Midbrain (tissue), 1 donor: ENCODE measurements around the gene CACNA1C.
"Not testable (repeated sequence)": the region's sequence is repeated elsewhere in the genome, so short reads cannot be mapped to it uniquely, and the experiment has no call there.

ENCODE experiments used
- DNase-seq: peaks from one replicate; lab custom pipeline; 2025; lab: John Stamatoyannopoulos, UW

Gene CACNA1C

DNA sequence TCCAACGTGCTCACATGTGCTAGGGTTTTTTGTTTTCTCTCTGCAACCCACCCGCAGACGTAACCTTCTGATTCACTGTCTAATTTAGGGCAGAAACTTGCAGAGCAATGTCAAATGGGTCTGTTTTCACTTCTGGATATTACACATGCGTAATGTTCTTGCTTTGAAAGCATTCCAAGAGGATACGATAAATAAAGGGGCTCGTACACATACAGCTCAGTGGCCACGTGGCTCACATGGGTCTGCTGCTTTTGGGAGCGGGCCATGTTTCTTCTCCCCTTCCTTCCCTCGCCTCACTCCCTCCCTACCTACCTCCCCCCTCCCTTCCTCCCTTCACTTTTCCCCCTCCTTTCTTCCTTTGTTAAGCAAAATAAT lies 23.4 kb downstream of the CACNA1C start:
- no peak for DNase-seq

DNA sequence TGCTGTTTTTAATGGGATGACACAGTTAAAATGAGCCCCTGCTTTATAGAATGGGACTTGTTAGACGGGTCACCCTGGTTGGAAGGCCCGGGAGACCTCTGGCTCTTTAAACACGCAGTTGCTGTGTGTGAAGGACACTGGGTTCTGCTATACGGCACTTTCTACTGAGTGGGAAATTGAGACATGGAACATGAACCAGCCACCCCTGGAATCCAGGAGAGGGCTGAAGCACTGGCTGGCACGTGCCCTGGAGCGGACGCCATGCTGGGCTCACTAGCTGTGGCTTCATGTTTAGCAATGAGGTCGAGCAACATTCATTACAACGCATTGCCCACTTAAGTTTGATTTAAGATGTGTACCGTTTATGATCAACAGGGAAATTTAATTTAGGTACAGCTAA lies 23.9 kb downstream of the CACNA1C start:
- no peak for DNase-seq

GRCh38 chr12:2080604-2081003 lies 27.8 kb downstream of the CACNA1C start:
- DNase-seq = no peak

GRCh38 chr12:2082321-2082720 lies 29.5 kb downstream of the CACNA1C start:
- DNase-seq = no peak

DNA sequence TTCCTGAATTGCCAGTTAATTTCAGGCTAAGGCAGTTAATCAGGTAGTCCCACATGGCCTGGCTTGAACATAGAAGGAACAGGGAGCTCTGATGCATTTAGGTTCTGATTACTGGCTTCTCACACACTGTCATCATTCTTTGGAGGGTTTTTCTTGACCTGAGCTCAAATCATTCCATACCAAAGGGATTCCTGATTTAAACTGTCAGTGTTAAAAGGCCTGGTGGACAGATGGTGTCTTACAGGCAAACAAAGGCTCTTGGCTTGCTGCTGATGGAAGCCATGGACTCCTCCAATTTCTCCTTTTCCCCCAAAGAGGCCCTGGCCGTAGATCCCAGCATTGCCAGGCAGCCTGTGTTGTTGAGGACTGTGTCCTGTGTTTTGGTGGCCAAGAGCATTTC lies 30.2 kb downstream of the CACNA1C start:
- no peak for DNase-seq

- DNase-seq = no peak
Measured at GRCh38 chr12:2083561-2083960, 30.8 kb downstream of the CACNA1C start.

DNA sequence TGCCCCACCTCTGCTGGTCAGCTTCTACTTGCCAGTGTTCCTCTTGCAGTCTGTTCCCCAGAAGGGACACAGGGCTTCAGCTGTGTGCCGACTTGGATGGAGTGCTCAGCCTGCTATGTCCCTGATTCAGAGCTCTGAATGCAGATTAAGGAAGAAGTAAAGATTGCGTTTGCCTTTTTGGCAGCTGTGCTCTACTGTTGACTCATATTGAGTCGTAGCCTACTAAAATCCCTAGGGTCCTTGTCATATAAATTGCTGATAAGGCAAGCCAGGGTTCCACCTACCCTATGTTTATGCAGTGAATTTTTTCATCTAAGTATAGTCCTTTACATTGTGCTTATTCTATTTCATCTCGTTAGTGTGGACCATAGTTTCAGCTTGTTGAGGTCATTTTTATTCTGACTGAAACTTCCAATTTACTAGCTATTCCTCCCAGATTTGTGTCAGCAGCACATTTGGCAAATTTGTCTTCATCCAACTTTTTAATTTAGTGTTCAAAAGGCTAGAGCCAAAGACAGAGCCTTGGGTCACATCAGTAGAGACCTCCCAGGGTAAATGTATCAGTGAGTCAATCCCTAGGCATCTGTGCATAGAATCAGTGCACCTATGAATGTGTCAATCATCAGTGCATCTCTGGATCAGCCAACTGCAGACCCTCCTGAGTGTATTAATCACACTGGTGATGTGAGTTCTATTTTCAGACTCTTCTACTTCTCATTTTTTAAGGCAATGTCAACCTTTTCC lies 31.9 kb downstream of the CACNA1C start:
- DNase-seq = no peak

DNA sequence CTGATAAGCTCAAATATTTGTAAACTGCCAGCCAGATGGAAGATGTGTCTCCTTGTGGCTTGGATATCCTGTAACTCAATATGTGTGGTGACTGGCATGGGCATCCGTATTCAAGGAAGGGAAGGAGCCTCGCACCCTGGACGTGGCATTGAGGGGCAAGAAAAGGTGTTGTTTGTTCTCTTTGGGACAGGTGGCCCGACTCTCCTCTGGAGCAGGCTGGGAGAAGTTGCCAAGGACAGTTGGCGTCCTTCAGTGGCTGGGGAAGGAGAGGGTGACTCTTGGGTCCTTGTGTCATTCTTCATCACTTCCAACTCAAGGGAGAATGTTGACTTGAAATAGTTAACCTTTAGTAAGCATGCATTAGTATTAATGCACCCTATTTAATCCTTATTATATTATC lies 39.6 kb downstream of the CACNA1C start:
- DNase-seq = no peak

GRCh38 chr12:2092890-2093289 lies 40.1 kb downstream of the CACNA1C start:
- DNase-seq = no peak

DNA sequence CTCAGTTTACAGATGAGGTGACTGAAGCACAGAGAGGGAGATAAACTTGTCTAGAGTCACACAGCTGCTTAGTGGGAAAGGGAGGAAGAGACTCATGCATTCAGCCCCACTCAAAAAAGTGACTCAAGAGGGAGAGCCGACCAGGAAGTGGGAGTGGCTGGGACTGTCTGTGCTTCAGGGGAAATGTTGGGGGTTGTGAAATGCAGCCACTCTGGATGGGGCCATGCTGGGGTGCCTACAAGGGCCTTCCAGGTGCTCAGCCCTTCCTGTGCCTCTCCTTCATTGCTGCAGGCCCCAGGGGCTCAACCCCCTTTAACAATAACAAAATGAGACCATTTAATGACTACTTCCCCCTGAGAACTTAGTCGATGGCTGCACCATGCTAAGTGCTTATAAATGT lies 41.8 kb downstream of the CACNA1C start:
- no peak for DNase-seq

GRCh38 chr12:2095878-2096277 lies 43.1 kb downstream of the CACNA1C start:
- DNase-seq = no peak

DNA sequence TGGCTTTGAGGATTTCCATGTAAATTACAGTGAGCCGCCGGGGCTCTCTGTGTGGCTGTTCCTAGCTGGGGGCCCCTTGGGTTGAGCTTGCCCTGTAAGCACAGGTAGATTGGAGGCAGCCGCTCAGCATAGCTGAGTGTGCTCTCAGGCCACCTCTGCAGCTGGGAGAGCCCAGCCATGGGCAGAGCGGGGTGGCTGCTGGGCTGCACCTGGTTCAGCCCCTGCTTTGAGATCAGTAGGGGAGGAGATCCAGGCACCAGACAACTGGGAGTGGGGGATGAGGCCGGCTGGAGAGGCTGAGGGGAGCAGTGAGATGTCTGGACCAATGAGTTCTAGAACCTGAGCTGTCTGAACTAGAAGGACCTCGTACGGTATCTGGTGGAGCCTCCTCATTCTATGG lies 44.8 kb downstream of the CACNA1C start:
- no peak for DNase-seq

GRCh38 chr12:2098852-2099251 lies 46.1 kb downstream of the CACNA1C start:
- DNase-seq = no peak

- no peak for DNase-seq
Measured at GRCh38 chr12:2099595-2099994, 46.8 kb downstream of the CACNA1C start.

GRCh38 chr12:2101359-2101758 lies 48.6 kb downstream of the CACNA1C start:
- no peak for DNase-seq

- DNase-seq = no peak
Measured at GRCh38 chr12:2101771-2102170, 49.0 kb downstream of the CACNA1C start.

- not testable (repeated sequence) for DNase-seq
Measured at GRCh38 chr12:2102736-2103135, 49.9 kb downstream of the CACNA1C start.

DNA sequence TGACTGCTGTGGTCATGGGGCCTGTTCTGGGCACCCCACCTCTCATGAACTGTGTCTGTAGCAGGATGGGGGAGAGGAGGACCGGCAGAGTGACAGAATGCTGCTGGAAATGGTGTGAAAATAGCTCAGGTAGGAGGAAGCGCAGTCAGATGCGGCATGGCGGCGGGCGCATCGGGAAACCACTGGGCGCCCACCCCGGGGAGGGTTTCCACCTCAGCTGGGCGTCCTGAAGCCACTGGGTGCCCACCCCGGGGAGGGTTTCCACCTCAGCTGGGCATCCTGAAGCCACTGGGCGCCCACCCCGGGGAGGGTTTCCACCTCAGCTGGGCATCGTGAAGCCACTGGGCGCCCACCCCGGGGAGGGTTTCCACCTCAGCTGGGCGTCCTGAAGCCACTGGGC lies 52.6 kb downstream of the CACNA1C start:
- not testable (repeated sequence) for DNase-seq

DNA sequence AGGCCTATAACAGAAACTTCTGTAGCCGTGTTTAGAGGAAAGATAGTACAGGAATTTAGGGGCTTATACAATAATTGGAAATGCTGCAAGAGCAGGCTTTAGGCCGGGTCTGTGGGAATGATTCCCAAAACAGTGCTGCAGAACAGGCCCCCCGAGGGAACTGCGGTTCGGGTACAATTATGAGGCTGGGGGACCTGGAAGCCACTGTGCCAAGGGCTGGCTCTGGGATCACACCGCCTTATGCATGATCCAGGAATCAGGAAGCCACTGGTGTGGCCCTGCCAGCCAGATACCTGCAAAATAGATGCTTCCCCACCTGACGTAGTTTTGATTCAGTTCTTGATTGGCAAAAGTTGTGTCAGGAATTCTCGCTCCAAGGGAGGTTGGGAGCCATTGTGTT lies 55.4 kb downstream of the CACNA1C start:
- no peak for DNase-seq

DNA sequence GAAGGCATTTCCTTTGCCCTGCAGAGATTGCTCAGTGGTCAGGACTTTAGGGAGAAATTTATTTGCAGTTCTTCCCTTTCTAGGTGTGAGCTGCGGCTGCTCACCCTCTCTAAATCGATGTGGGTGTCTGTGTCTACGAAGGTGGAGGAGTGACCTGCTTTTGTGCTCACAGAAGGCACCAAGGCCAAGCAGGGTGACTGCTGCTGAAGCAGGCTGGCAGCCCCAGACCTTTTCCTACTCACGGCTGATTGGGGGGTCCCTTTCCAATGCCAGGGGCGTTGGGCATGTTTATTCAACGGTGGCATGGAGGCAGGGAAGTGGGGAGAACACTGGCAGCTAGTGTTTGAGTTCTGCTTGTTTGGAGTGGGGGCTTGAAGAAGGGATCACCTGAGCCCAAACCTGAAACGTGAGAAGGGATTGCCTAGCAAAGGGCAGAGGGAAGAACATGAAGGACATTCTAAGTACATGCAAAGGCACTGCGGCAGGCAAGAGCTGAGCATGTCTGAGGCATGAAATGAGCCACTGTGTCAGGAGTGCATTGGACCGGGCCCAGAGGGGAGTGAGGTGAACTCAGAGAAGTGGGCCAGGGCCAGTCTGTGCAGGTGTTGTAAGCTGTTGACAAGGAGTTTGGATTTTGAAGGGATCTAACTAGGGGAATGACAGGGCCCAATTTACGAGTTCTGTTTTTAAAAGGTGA lies 56.3 kb downstream of the CACNA1C start:
- DNase-seq = no peak

GRCh38 chr12:2110127-2110526 lies 57.3 kb downstream of the CACNA1C start:
- no peak for DNase-seq

DNA sequence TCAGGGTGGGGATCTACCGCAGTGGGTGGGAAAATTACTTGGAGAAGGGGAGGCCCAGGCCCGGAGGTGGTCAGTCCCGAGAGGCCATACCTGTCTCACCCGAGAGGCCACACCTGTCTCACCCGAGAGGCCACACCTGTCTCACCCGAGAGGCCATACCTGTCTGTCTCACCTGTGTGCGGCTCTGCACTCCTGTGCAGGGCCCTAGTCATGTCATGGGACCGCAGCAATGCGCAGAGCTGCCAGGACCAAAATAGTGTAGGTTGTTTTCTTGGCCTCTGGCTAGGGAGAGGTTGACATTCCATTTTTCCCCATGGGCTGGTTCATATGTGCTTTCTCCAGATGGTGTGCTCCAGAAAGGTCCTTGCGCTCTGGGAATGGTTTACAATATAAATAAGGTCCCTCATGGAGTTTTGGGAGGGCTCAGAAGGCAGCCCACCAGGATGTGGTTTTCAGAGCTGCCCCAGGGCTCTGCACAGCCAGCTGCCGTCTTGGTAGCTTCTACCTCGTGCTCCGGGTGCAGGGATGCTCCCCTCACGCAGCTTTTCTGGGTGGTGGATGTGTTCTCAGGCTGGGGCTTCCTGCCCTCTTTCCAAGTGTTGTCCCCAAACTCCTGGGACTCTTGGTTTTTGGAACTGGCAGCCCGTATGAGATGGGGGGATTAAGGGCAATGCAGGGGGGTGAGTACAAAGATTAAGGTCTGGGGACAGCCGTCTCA lies 58.2 kb downstream of the CACNA1C start:
- no peak for DNase-seq

DNA sequence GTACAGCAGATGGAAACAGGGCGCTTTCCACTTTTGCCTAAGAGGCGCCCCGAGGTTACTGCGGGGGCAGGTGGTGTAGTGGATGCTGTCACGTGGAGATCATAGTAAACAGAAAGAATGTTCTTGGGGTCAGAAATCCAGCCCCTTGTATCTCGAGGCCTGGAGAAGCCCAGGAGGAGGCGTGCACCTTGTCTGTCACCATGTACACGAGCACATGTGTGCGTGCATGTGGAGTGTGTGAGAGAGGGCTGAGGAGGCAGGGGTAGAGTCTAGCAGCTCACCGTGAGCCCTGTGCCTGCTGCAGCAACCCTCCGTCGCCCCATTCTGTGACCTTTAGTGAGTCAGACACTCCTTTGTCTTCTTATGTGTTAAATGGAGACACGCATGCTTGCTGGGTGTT lies 59.0 kb downstream of the CACNA1C start:
- DNase-seq = no peak
